ENCODE measurements around the gene FYTTD1.
"Not testable (repeated sequence)": the region's sequence is repeated elsewhere in the genome, so short reads cannot be mapped to it uniquely, and the experiment has no call there.

FYTTD1 gene

GRCh38 chr3:197749601-197750395 lies at the start of gene FYTTD1:
Gene FYTTD1 (plus strand): TSS chr3:197749883. CDS start chr3:197749972, 89 bp downstream.
- DNase-seq (ENCODE audit: low read depth), result no peak

- DNase-seq (ENCODE audit: low read depth), result peak; percentile 34
Measured at GRCh38 chr3:197700095-197700494, 49.6 kb upstream of the FYTTD1 start.

- no peak for DNase-seq (ENCODE audit: low read depth)
Measured at GRCh38 chr3:197701841-197702240, 47.8 kb upstream of the FYTTD1 start.

GRCh38 chr3:197706658-197707057 lies 43.0 kb upstream of the FYTTD1 start:
- DNase-seq (ENCODE audit: low read depth), result no peak

GRCh38 chr3:197709135-197709534 lies 40.5 kb upstream of the FYTTD1 start:
- DNase-seq (ENCODE audit: low read depth), result no peak

GRCh38 chr3:197710965-197711364 lies 38.7 kb upstream of the FYTTD1 start:
- not testable (repeated sequence) for DNase-seq (ENCODE audit: low read depth)

GRCh38 chr3:197711973-197712707 lies 37.5 kb upstream of the FYTTD1 start:
- DNase-seq (ENCODE audit: low read depth), result peak; percentile 97

- DNase-seq (ENCODE audit: low read depth), result no peak
Measured at GRCh38 chr3:197713477-197713822, 36.2 kb upstream of the FYTTD1 start.

GRCh38 chr3:197714251-197714650 lies 35.4 kb upstream of the FYTTD1 start:
- no peak for DNase-seq (ENCODE audit: low read depth)

GRCh38 chr3:197718891-197719290 lies 30.8 kb upstream of the FYTTD1 start:
- peak; percentile 83 for DNase-seq (ENCODE audit: low read depth)

- DNase-seq (ENCODE audit: low read depth), result no peak
Measured at GRCh38 chr3:197720694-197721093, 29.0 kb upstream of the FYTTD1 start.

GRCh38 chr3:197722734-197723133 lies 26.9 kb upstream of the FYTTD1 start:
- no peak for DNase-seq (ENCODE audit: low read depth)

- DNase-seq (ENCODE audit: low read depth), result not testable (repeated sequence)
Measured at GRCh38 chr3:197727878-197728277, 21.8 kb upstream of the FYTTD1 start.

- no peak for DNase-seq (ENCODE audit: low read depth)
Measured at GRCh38 chr3:197728487-197728886, 21.2 kb upstream of the FYTTD1 start.

- DNase-seq (ENCODE audit: low read depth), result no peak
Measured at GRCh38 chr3:197730200-197730599, 19.5 kb upstream of the FYTTD1 start.

- not testable (repeated sequence) for DNase-seq (ENCODE audit: low read depth)
Measured at GRCh38 chr3:197730770-197731169, 18.9 kb upstream of the FYTTD1 start.

- not testable (repeated sequence) for DNase-seq (ENCODE audit: low read depth)
Measured at GRCh38 chr3:197731483-197731882, 18.2 kb upstream of the FYTTD1 start.

- DNase-seq (ENCODE audit: low read depth), result no peak
Measured at GRCh38 chr3:197733042-197733441, 16.6 kb upstream of the FYTTD1 start.

GRCh38 chr3:197734667-197735318 lies 14.9 kb upstream of the FYTTD1 start:
- no peak for DNase-seq (ENCODE audit: low read depth)

GRCh38 chr3:197736010-197736490 lies 13.6 kb upstream of the FYTTD1 start:
- DNase-seq (ENCODE audit: low read depth), result no peak

- peak; percentile 64 for DNase-seq (ENCODE audit: low read depth)
Measured at GRCh38 chr3:197736491-197737318, 13.0 kb upstream of the FYTTD1 start, which contains the start of gene RUBCN. Gene RUBCN (minus strand): TSS chr3:197736904. CDS start chr3:197736719, 185 bp downstream.

- no peak for DNase-seq (ENCODE audit: low read depth)
Measured at GRCh38 chr3:197737319-197737649, 12.4 kb upstream of the FYTTD1 start.
